ENCODE measurements around the gene AFTPH.

DNA sequence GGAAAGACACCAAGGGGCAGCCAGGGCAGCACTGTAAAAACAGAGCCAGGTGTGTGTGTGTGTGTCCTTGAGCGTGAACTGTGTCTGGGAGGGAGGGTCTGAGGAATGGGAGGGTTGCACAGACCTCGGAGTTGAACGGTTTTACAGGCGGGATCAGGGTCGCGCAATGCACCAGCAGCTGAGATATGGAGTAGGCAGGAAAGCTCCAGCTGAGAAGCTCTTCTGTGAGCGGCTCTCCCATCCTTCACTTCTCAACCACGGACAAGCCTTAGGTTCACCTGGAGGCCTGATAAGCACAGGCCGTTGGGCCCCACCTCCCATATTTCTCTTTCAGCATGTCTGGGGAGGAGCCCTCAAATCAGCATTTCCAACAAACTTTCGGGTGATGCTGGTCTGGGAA lies 117.5 kb downstream of the AFTPH start:
- TF ChIP-seq, protein P1, sequence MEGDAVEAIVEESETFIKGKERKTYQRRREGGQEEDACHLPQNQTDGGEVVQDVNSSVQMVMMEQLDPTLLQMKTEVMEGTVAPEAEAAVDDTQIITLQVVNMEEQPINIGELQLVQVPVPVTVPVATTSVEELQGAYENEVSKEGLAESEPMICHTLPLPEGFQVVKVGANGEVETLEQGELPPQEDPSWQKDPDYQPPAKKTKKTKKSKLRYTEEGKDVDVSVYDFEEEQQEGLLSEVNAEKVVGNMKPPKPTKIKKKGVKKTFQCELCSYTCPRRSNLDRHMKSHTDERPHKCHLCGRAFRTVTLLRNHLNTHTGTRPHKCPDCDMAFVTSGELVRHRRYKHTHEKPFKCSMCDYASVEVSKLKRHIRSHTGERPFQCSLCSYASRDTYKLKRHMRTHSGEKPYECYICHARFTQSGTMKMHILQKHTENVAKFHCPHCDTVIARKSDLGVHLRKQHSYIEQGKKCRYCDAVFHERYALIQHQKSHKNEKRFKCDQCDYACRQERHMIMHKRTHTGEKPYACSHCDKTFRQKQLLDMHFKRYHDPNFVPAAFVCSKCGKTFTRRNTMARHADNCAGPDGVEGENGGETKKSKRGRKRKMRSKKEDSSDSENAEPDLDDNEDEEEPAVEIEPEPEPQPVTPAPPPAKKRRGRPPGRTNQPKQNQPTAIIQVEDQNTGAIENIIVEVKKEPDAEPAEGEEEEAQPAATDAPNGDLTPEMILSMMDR (IDR thresholded peaks at IDR 0.05; ENCODE audit: insufficient read depth, low read length, poor library complexity, severe bottlenecking), result no peak
- TF ChIP-seq EZH2phosphoT487 (conservative IDR thresholded peaks at IDR 0.05; ENCODE audit: low read length), result no peak
